HEK293 (cell line): Measurements from ENCODE around the gene GNAQ.

Experiments used
- HIC1 ChIP-seq: fragments of 450-650 bp; formaldehyde crosslinking; IDR thresholded peaks from 2 replicates; pipeline ENCODE4 v1.5.1; 2016; ENCODE audit warnings: missing biosample characterization, missing genetic modification characterization
- MEIS1 ChIP-seq: sonication (generic); formaldehyde crosslinking; IDR thresholded peaks from 2 replicates; pipeline ENCODE4 v1.8.1; 2022; ENCODE audit warnings: missing genetic modification reagents, mild to moderate bottlenecking, borderline replicate concordance
- MZF1 ChIP-seq: fragments of 450-650 bp; formaldehyde crosslinking; IDR thresholded peaks from 2 replicates; pipeline ENCODE4 v1.5.1; 2017; ENCODE audit warnings: missing biosample characterization, missing genetic modification characterization, borderline replicate concordance
- PATZ1 ChIP-seq: fragments of 450-650 bp; formaldehyde crosslinking; IDR thresholded peaks from 2 replicates; pipeline ENCODE4 v1.5.1; 2016; ENCODE audit warnings: missing biosample characterization, missing genetic modification characterization
- SP2 ChIP-seq: fragments of 450-650 bp; formaldehyde crosslinking; IDR thresholded peaks from 2 replicates; pipeline ENCODE4 v1.5.1; 2016; ENCODE audit warnings: missing biosample characterization, missing genetic modification characterization
- SP3 ChIP-seq: fragments of 450-650 bp; formaldehyde crosslinking; IDR thresholded peaks from 2 replicates; pipeline ENCODE4 v1.5.1; 2016; ENCODE audit warnings: missing biosample characterization, missing genetic modification characterization
- YY2 ChIP-seq: fragments of 450-650 bp; formaldehyde crosslinking; IDR thresholded peaks from 2 replicates; pipeline ENCODE4 v1.5.1; 2016; ENCODE audit warnings: missing biosample characterization, missing genetic modification characterization
- ZBTB8A ChIP-seq: fragments of 450-650 bp; formaldehyde crosslinking; IDR thresholded peaks from 2 replicates; pipeline ENCODE4 v1.5.1; 2016; ENCODE audit warnings: missing biosample characterization, missing genetic modification characterization
- ZFP69B ChIP-seq: fragments of 450-650 bp; formaldehyde crosslinking; IDR thresholded peaks from 2 replicates; pipeline ENCODE4 v1.5.1; 2016; ENCODE audit warnings: missing biosample characterization, missing genetic modification characterization
- ZNF10 ChIP-seq: fragments of 450-650 bp; formaldehyde crosslinking; IDR thresholded peaks from 2 replicates; pipeline ENCODE4 v1.5.1; 2017; ENCODE audit warnings: missing biosample characterization, missing genetic modification characterization
- ZNF138 ChIP-seq: fragments of 450-650 bp; formaldehyde crosslinking; IDR thresholded peaks from 2 replicates; pipeline ENCODE4 v1.5.1; 2016; ENCODE audit warnings: missing biosample characterization, missing genetic modification characterization, borderline replicate concordance
- ZNF155 ChIP-seq: fragments of 450-650 bp; formaldehyde crosslinking; IDR thresholded peaks from 2 replicates; pipeline ENCODE4 v1.5.1; 2016; ENCODE audit warnings: missing biosample characterization, missing genetic modification characterization
- ZNF214 ChIP-seq: fragments of 450-650 bp; formaldehyde crosslinking; IDR thresholded peaks from 2 replicates; pipeline ENCODE4 v1.5.1; 2017; ENCODE audit warnings: missing biosample characterization, mild to moderate bottlenecking, missing genetic modification characterization, borderline replicate concordance
- ZNF223 ChIP-seq: fragments of 450-650 bp; formaldehyde crosslinking; IDR thresholded peaks from 2 replicates; pipeline ENCODE4 v1.5.1; 2016; ENCODE audit warnings: missing biosample characterization, missing genetic modification characterization
- ZNF23 ChIP-seq: fragments of 450-650 bp; formaldehyde crosslinking; IDR thresholded peaks from 2 replicates; pipeline ENCODE4 v1.5.1; 2016; ENCODE audit warnings: missing biosample characterization, missing genetic modification characterization, borderline replicate concordance
- ZNF341 ChIP-seq: fragments of 450-650 bp; formaldehyde crosslinking; IDR thresholded peaks from 2 replicates; pipeline ENCODE4; 2016; ENCODE audit warnings: low read depth, missing biosample characterization, missing genetic modification characterization
- ZNF423 ChIP-seq: fragments of 450-650 bp; formaldehyde crosslinking; IDR thresholded peaks from 2 replicates; pipeline ENCODE4 v1.5.1; 2016; ENCODE audit warnings: missing biosample characterization, missing genetic modification characterization
- ZNF48 ChIP-seq: fragments of 450-650 bp; formaldehyde crosslinking; IDR thresholded peaks from 2 replicates; pipeline ENCODE4 v1.5.1; 2016; ENCODE audit warnings: missing biosample characterization, missing genetic modification characterization
- ZNF530 ChIP-seq: fragments of 450-650 bp; formaldehyde crosslinking; IDR thresholded peaks from 2 replicates; pipeline ENCODE4 v1.5.1; 2016; ENCODE audit warnings: low read depth, missing biosample characterization, missing genetic modification characterization
- ZNF558 ChIP-seq: fragments of 450-650 bp; formaldehyde crosslinking; IDR thresholded peaks from 2 replicates; pipeline ENCODE4 v1.5.1; 2016; ENCODE audit warnings: missing biosample characterization, missing genetic modification characterization
- ZNF837 ChIP-seq: fragments of 450-650 bp; formaldehyde crosslinking; IDR thresholded peaks from 2 replicates; pipeline ENCODE4 v1.5.1; 2016; ENCODE audit warnings: missing biosample characterization, missing genetic modification characterization
- TF ChIP-seq, protein P1 (sequence below): fragments of 450-650 bp; formaldehyde crosslinking; IDR thresholded peaks from 2 replicates; pipeline ENCODE4 v1.5.1; 2016; ENCODE audit warnings: missing biosample characterization, missing genetic modification characterization
- TF ChIP-seq, protein P2 (sequence below): fragments of 450-650 bp; formaldehyde crosslinking; conservative IDR thresholded peaks from 2 replicates; pipeline ENCODE4 v1.5.1; 2016; ENCODE audit warnings: low read depth, missing biosample characterization, missing genetic modification characterization
- TF ChIP-seq, protein P3 (sequence below): fragments of 450-650 bp; formaldehyde crosslinking; IDR thresholded peaks from 2 replicates; pipeline ENCODE4 v1.5.1; 2016; ENCODE audit warnings: missing biosample characterization, missing genetic modification characterization
- TF ChIP-seq, protein P4 (sequence below): fragments of 450-650 bp; formaldehyde crosslinking; IDR thresholded peaks from 2 replicates; pipeline ENCODE4 v1.5.1; 2016; ENCODE audit warnings: missing biosample characterization, missing genetic modification characterization, low read depth

Gene GNAQ

GRCh38 chr9:78030553-78031443, 813 bp downstream of the GNAQ start (continued):
- no peak for TF ChIP-seq ZNF10 (tag by site-specific recombination)
- TF ChIP-seq ZNF837 (tag by site-specific recombination): no peak
- no peak for TF ChIP-seq MEIS1
- no peak for TF ChIP-seq ZNF223
- TF ChIP-seq ZNF558 (tag by site-specific recombination): no peak
- 0 out of 2 replicates have a peak, but pooled peaks have one; percentile 15 for TF ChIP-seq ZNF341 (tag by site-specific recombination)
- TF ChIP-seq, protein P1, sequence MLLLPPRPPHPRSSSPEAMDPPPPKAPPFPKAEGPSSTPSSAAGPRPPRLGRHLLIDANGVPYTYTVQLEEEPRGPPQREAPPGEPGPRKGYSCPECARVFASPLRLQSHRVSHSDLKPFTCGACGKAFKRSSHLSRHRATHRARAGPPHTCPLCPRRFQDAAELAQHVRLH: 0 out of 2 replicates have a peak, but pooled peaks have one; percentile 32
- no peak for TF ChIP-seq ZNF530 (tag by site-specific recombination)
- peak; percentile 91 for TF ChIP-seq HIC1
- TF ChIP-seq MZF1 (tag by site-specific recombination): no peak
- peak; percentile 91 for TF ChIP-seq ZBTB8A
- no peak for TF ChIP-seq ZNF214 (tag by site-specific recombination)
- no peak for TF ChIP-seq ZNF23 (tag by site-specific recombination)
- no peak for TF ChIP-seq ZFP69B (tag by site-specific recombination)
- TF ChIP-seq ZNF48: no peak
- TF ChIP-seq, protein P2, sequence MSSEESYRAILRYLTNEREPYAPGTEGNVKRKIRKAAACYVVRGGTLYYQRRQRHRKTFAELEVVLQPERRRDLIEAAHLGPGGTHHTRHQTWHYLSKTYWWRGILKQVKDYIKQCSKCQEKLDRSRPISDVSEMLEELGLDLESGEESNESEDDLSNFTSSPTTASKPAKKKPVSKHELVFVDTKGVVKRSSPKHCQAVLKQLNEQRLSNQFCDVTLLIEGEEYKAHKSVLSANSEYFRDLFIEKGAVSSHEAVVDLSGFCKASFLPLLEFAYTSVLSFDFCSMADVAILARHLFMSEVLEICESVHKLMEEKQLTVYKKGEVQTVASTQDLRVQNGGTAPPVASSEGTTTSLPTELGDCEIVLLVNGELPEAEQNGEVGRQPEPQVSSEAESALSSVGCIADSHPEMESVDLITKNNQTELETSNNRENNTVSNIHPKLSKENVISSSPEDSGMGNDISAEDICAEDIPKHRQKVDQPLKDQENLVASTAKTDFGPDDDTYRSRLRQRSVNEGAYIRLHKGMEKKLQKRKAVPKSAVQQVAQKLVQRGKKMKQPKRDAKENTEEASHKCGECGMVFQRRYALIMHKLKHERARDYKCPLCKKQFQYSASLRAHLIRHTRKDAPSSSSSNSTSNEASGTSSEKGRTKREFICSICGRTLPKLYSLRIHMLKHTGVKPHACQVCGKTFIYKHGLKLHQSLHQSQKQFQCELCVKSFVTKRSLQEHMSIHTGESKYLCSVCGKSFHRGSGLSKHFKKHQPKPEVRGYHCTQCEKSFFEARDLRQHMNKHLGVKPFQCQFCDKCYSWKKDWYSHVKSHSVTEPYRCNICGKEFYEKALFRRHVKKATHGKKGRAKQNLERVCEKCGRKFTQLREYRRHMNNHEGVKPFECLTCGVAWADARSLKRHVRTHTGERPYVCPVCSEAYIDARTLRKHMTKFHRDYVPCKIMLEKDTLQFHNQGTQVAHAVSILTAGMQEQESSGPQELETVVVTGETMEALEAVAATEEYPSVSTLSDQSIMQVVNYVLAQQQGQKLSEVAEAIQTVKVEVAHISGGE: no peak; the same call in 1 of the 2 replicates
- TF ChIP-seq, protein P3, sequence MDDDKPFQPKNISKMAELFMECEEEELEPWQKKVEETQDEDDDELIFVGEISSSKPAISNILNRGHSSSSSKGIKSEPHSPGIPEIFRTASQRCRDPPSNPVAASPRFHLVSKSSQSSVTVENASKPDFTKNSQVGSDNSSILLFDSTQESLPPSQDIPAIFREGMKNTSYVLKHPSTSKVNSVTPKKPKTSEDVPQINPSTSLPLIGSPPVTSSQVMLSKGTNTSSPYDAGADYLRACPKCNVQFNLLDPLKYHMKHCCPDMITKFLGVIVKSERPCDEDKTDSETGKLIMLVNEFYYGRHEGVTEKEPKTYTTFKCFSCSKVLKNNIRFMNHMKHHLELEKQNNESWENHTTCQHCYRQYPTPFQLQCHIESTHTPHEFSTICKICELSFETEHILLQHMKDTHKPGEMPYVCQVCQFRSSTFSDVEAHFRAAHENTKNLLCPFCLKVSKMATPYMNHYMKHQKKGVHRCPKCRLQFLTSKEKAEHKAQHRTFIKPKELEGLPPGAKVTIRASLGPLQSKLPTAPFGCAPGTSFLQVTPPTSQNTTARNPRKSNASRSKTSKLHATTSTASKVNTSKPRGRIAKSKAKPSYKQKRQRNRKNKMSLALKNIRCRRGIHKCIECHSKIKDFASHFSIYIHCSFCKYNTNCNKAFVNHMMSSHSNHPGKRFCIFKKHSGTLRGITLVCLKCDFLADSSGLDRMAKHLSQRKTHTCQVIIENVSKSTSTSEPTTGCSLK: no peak
- TF ChIP-seq, protein P4, sequence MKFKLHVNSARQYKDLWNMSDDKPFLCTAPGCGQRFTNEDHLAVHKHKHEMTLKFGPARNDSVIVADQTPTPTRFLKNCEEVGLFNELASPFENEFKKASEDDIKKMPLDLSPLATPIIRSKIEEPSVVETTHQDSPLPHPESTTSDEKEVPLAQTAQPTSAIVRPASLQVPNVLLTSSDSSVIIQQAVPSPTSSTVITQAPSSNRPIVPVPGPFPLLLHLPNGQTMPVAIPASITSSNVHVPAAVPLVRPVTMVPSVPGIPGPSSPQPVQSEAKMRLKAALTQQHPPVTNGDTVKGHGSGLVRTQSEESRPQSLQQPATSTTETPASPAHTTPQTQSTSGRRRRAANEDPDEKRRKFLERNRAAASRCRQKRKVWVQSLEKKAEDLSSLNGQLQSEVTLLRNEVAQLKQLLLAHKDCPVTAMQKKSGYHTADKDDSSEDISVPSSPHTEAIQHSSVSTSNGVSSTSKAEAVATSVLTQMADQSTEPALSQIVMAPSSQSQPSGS (tag by site-specific recombination): no peak
- no peak for TF ChIP-seq ZNF138 (tag by site-specific recombination)
- no peak for TF ChIP-seq ZNF155
- TF ChIP-seq YY2 (tag by site-specific recombination): no peak; the same call in 1 of the 2 replicates
- TF ChIP-seq SP2 (tag by site-specific recombination): no peak; the same call in 1 of the 2 replicates
- TF ChIP-seq ZNF423 (tag by site-specific recombination): peak; percentile 88
- TF ChIP-seq SP3 (tag by site-specific recombination): no peak
- peak; percentile 72; the same call in 1 of the 2 replicates for TF ChIP-seq PATZ1 (tag by site-specific recombination)
